Sigmoid colon (tissue), 4 donors: ENCODE measurements around the gene MOB2.

Experiments
- CTCF ChIP-seq, 4 experiments: fragments of 450-650 bp in 3 of 4; fragments of 200-600 bp in 1 of 4; IDR thresholded peaks; one replicate each; pipeline ENCODE4 v1.5.1; 2016 to 2019; ENCODE audit warnings: antibody characterized with exemption in 4 of 4, mild to moderate bottlenecking in 3 of 4, moderate library complexity in 2 of 4
- POLR2AphosphoS5 ChIP-seq, 4 donors: sonication (generic); formaldehyde crosslinking; IDR thresholded peaks; one replicate each; pipeline ENCODE4 v1.6.1; 2017; ENCODE audit warnings: antibody characterized with exemption in 4 of 4

GRCh38 chr11:1500466-1501420, 14.2 kb upstream of the MOB2 start:
- TF ChIP-seq CTCF (IDR thresholded peaks at IDR 0.05) (no peak), POLR2AphosphoS5 (IDR thresholded peaks at IDR 0.05) (no peak)
